Astrocyte (in vitro differentiated cells and primary cell): ENCODE measurements around the gene YTHDF1. TPM values are rescaled to one million over a fixed set of nuclear protein-coding genes. Genes with fewer than 3 reads are reported as not detected.

ENCODE experiments used
- DNase-seq: peaks from one replicate; pipeline ENCODE4 v3.0.0-alpha.2; 2010; ENCODE audit warnings: low read depth
- FAIRE-seq: peaks from 2 replicates; lab custom pipeline; 2011; peaks lifted over from hg19 to GRCh38; lab: Jason Lieb, UNC
- H2AFZ ChIP-seq: 2 replicates; pipeline ENCODE4 v1.6.0; 2012; ENCODE audit warnings: low read depth, low read length, inconsistent platforms
- H3K27ac ChIP-seq: 2 replicates; pipeline ENCODE4 v1.5.1; 2011; ENCODE audit warnings: low read depth, low read length, inconsistent platforms
- H3K27me3 ChIP-seq: 2 replicates; pipeline ENCODE4 v1.6.0; 2011; ENCODE audit warnings: low read length, inconsistent platforms; ENCODE audit not compliant: insufficient read depth
- H3K36me3 ChIP-seq: 2 replicates; pipeline ENCODE4 v1.5.1; 2011; ENCODE audit warnings: low read length, inconsistent platforms; ENCODE audit not compliant: insufficient read depth
- H3K4me1 ChIP-seq: 2 replicates; pipeline ENCODE4 v1.5.1; 2011; ENCODE audit warnings: low read length, inconsistent platforms; ENCODE audit not compliant: insufficient read depth
- H3K4me2 ChIP-seq: 2 replicates; pipeline ENCODE4 v1.6.0; 2012; ENCODE audit warnings: low read length, inconsistent platforms
- H3K4me3 ChIP-seq: 2 replicates; pipeline ENCODE4 v1.5.1; 2011; ENCODE audit warnings: low read depth, mild to moderate bottlenecking, low read length, inconsistent platforms; ENCODE audit not compliant: insufficient read depth
- H3K79me2 ChIP-seq: 2 replicates; pipeline ENCODE4 v1.6.0; 2012; ENCODE audit warnings: mild to moderate bottlenecking, low read length, inconsistent platforms; ENCODE audit not compliant: insufficient read depth
- H3K9ac ChIP-seq: 2 replicates; pipeline ENCODE4 v1.6.0; 2012; ENCODE audit warnings: mild to moderate bottlenecking, low read length, inconsistent platforms
- H3K9me3 ChIP-seq: 2 replicates; pipeline ENCODE4 v1.5.1; 2012; ENCODE audit warnings: low read depth, mild to moderate bottlenecking, low read length, inconsistent platforms; ENCODE audit not compliant: insufficient read depth
- H4K20me1 ChIP-seq: 2 replicates; pipeline ENCODE4 v1.6.0; 2012; ENCODE audit warnings: low read length, inconsistent platforms; ENCODE audit not compliant: insufficient read depth
- H3K27ac Mint-ChIP-seq: one replicate; pipeline ENCODE4 v1.8.0; 2021; ENCODE audit warnings: mild to moderate bottlenecking, mixed read lengths; ENCODE audit not compliant: unreplicated experiment
- H3K27me3 Mint-ChIP-seq: one replicate; pipeline ENCODE4 v1.8.0; 2021; ENCODE audit warnings: low read depth, mixed read lengths; ENCODE audit not compliant: unreplicated experiment
- H3K36me3 Mint-ChIP-seq: one replicate; pipeline ENCODE4 v1.8.0; 2021; ENCODE audit warnings: low read depth, mixed read lengths; ENCODE audit not compliant: unreplicated experiment
- H3K4me1 Mint-ChIP-seq: one replicate; pipeline ENCODE4 v1.8.0; 2021; ENCODE audit warnings: low read depth, mixed read lengths; ENCODE audit not compliant: unreplicated experiment
- H3K4me3 Mint-ChIP-seq: one replicate; pipeline ENCODE4 v1.8.0; 2021; ENCODE audit warnings: mild to moderate bottlenecking, moderate library complexity, mixed read lengths; ENCODE audit not compliant: unreplicated experiment
- H3K9me3 Mint-ChIP-seq: one replicate; pipeline ENCODE4 v1.8.0; 2021; ENCODE audit warnings: mild to moderate bottlenecking, mixed read lengths; ENCODE audit not compliant: unreplicated experiment
- EZH2 ChIP-seq: IDR thresholded peaks from 2 replicates; pipeline ENCODE4 v1.6.1; 2012; ENCODE audit warnings: mild to moderate bottlenecking, low read length, inconsistent platforms; ENCODE audit not compliant: insufficient read depth
- total RNA-seq: library from RNA; stranded (reverse); gene quantifications from 2 replicates; pipeline ENCODE4 v1.2.1, GENCODE V29; 2021
- TF ChIP-seq, protein P1 (sequence below): IDR thresholded peaks from 2 replicates; pipeline ENCODE4 v1.5.1; 2011; ENCODE audit warnings: low read depth, mild to moderate bottlenecking, inconsistent platforms, low read length, moderate library complexity; ENCODE audit not compliant: insufficient read depth

Gene YTHDF1
- total RNA-seq, 1 donor from 2014 or later: 107 TPM

DNA sequence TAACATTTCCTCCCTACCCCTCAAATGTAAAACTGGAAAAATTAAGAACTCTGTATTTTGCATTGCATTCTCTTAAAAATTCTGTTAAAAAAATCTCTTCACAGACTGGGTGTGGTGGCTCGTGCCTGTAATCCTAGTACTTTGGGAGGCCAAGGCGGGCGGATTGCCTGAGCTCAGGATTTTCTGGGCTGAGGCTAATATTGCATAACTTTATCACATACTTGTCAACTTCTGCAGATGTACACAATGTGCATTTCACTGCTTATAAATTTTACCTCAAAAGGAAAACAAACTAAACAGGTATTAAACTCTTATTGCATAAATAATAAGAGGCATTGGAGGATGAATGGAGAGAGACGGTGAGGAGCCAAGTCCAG is 21.1 kb downstream of the YTHDF1 start:
- DNase-seq: no peak
- Histone ChIP-seq H3K4me3 (no peak overlapping the region), H3K36me3 (peaks cover 12% of the 10 kb centered on the region), H2AFZ (no peak overlapping the region), H3K79me2 (peaks cover 43% of the 10 kb centered on the region), H3K9me3 (no peaks in the 10 kb centered on the region), H4K20me1 (peaks cover 69% of the 10 kb centered on the region), H3K4me2 (no peak overlapping the region), H3K27ac (no peak overlapping the region), H3K9ac (no peak overlapping the region), H3K4me1 (peaks cover 2% of the 10 kb centered on the region), H3K27me3 (no peaks in the 10 kb centered on the region)
- Mint-ChIP-seq H3K36me3 (peaks cover 37% of the 10 kb centered on the region), H3K4me1 (peaks cover 34% of the 10 kb centered on the region), H3K9me3 (no peaks in the 10 kb centered on the region), H3K27me3 (peaks cover under 1% of the 10 kb centered on the region), H3K4me3 (no peak overlapping the region), H3K27ac (no peak overlapping the region)
- no peak for TF ChIP-seq EZH2
- TF ChIP-seq, protein P1, sequence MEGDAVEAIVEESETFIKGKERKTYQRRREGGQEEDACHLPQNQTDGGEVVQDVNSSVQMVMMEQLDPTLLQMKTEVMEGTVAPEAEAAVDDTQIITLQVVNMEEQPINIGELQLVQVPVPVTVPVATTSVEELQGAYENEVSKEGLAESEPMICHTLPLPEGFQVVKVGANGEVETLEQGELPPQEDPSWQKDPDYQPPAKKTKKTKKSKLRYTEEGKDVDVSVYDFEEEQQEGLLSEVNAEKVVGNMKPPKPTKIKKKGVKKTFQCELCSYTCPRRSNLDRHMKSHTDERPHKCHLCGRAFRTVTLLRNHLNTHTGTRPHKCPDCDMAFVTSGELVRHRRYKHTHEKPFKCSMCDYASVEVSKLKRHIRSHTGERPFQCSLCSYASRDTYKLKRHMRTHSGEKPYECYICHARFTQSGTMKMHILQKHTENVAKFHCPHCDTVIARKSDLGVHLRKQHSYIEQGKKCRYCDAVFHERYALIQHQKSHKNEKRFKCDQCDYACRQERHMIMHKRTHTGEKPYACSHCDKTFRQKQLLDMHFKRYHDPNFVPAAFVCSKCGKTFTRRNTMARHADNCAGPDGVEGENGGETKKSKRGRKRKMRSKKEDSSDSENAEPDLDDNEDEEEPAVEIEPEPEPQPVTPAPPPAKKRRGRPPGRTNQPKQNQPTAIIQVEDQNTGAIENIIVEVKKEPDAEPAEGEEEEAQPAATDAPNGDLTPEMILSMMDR: no peak
- FAIRE-seq: no peak

- H3K9me3 ChIP-seq: no peaks in the 10 kb centered on the region
- FAIRE-seq (no peak), DNase-seq (no peak)
- H3K9me3 Mint-ChIP-seq: no peaks in the 10 kb centered on the region
- H3K27me3 Mint-ChIP-seq: peaks cover 5% of the 10 kb centered on the region
- TF ChIP-seq EZH2: no peak
- TF ChIP-seq, protein P1: no peak
- H3K4me3 ChIP-seq: no peak overlapping the region
- no peak overlapping the region for H3K27ac ChIP-seq
- H3K4me2 ChIP-seq: no peak overlapping the region
- H3K27me3 ChIP-seq: no peaks in the 10 kb centered on the region
- peaks cover 38% of the 10 kb centered on the region for H3K79me2 ChIP-seq
- no peak overlapping the region for H3K9ac ChIP-seq
- H3K36me3 ChIP-seq: peaks cover 12% of the 10 kb centered on the region
- no peak overlapping the region for H3K27ac Mint-ChIP-seq
- H3K4me1 ChIP-seq: peaks cover 2% of the 10 kb centered on the region
- no peak overlapping the region for H3K4me3 Mint-ChIP-seq
- peaks cover 32% of the 10 kb centered on the region for H3K36me3 Mint-ChIP-seq
- peaks cover 63% of the 10 kb centered on the region for H4K20me1 ChIP-seq
- no peak overlapping the region for H2AFZ ChIP-seq
- peaks cover 31% of the 10 kb centered on the region for H3K4me1 Mint-ChIP-seq
These were observed 21.7 kb downstream of the YTHDF1 start for GRCh38 chr20:63194007-63194796.

GRCh38 chr20:63192721-63193120 is 23.2 kb downstream of the YTHDF1 start:
- Mint-ChIP-seq H3K36me3 (peaks cover 27% of the 10 kb centered on the region), H3K9me3 (no peaks in the 10 kb centered on the region), H3K27me3 (peaks cover 5% of the 10 kb centered on the region), H3K4me1 (peaks cover 20% of the 10 kb centered on the region), H3K27ac (no peak overlapping the region), H3K4me3 (no peak overlapping the region)
- Histone ChIP-seq H3K79me2 (peaks cover 23% of the 10 kb centered on the region), H3K36me3 (peaks cover 12% of the 10 kb centered on the region), H3K9ac (no peak overlapping the region), H2AFZ (no peak overlapping the region), H3K4me1 (peaks cover 2% of the 10 kb centered on the region), H3K9me3 (no peaks in the 10 kb centered on the region), H3K4me3 (no peak overlapping the region), H3K27ac (no peak overlapping the region), H3K4me2 (no peak overlapping the region), H3K27me3 (no peaks in the 10 kb centered on the region), H4K20me1 (peaks cover 48% of the 10 kb centered on the region)
- FAIRE-seq (no peak), DNase-seq (no peak)
- TF ChIP-seq, protein P1: no peak
- TF ChIP-seq EZH2: no peak
